ACHN (cell line): ENCODE measurements around the gene SLC26A11.

ENCODE experiments used
- DNase-seq: peaks from one replicate; pipeline ENCODE4 v3.0.0-alpha.2; 2015
- in situ Hi-C: cut with HindIII; loops from 2 replicates; pipeline ENCODE4 v1.10.0; 2017; ENCODE audit warnings: low sequenced_read_pairs, low pct_ligation_motif_present, low pct_unique_long_range_greater_than_20kb

The SLC26A11 gene

GRCh38 chr17:80220054-80220735, at the start of gene SLC26A11, which contains the start of gene SGSH:
Gene SLC26A11 (plus strand): TSS chr17:80220427. CDS start chr17:80221561, 1,134 bp downstream.
Gene SGSH (minus strand): TSS chr17:80220333. CDS start chr17:80220313, 20 bp downstream.
- peak; percentile 68 for DNase-seq
- in situ Hi-C loops, result no loop called here

GRCh38 chr17:80171681-80172080, 48.5 kb upstream of the SLC26A11 start:
- no peak for DNase-seq
- in situ Hi-C loops, result no loop called here

GRCh38 chr17:80173126-80173525, 47.1 kb upstream of the SLC26A11 start:
- DNase-seq, result no peak
- in situ Hi-C loops, result no loop called here

- no peak for DNase-seq
- in situ Hi-C loops, result no loop called here
Measured at GRCh38 chr17:80173916-80174315, 46.3 kb upstream of the SLC26A11 start.

- no peak for DNase-seq
- in situ Hi-C loops, result no loop called here
Measured at GRCh38 chr17:80176757-80177156, 43.5 kb upstream of the SLC26A11 start.

- no peak for DNase-seq
- in situ Hi-C loops, result no loop called here
Measured at GRCh38 chr17:80177986-80178595, 42.1 kb upstream of the SLC26A11 start.

- in situ Hi-C loops, result no loop called here
- DNase-seq, result no peak
Measured at GRCh38 chr17:80180192-80180591, 40.0 kb upstream of the SLC26A11 start.

GRCh38 chr17:80181431-80181830, 38.8 kb upstream of the SLC26A11 start:
- in situ Hi-C loops, result no loop called here
- DNase-seq, result no peak

- no peak for DNase-seq
- in situ Hi-C loops, result no loop called here
Measured at GRCh38 chr17:80182118-80182844, 37.9 kb upstream of the SLC26A11 start.

- DNase-seq, result no peak
Measured at GRCh38 chr17:80182845-80183223, 37.4 kb upstream of the SLC26A11 start.

GRCh38 chr17:80183581-80184422, 36.4 kb upstream of the SLC26A11 start:
- in situ Hi-C loops, result no loop called here
- DNase-seq, result no peak

More at GRCh38 chr17:80182845-80183223, 37.4 kb upstream of the SLC26A11 start:
- in situ Hi-C loops, result no loop called here

GRCh38 chr17:80184423-80184714, 35.9 kb upstream of the SLC26A11 start:
- in situ Hi-C loops, result no loop called here
- no peak for DNase-seq

GRCh38 chr17:80185968-80186367, 34.3 kb upstream of the SLC26A11 start:
- in situ Hi-C loops, result no loop called here
- no peak for DNase-seq

GRCh38 chr17:80187090-80187489, 33.1 kb upstream of the SLC26A11 start:
- in situ Hi-C loops, result no loop called here
- DNase-seq, result no peak

- in situ Hi-C loops, result no loop called here
- DNase-seq, result no peak
Measured at GRCh38 chr17:80187515-80187941, 32.7 kb upstream of the SLC26A11 start.

- in situ Hi-C loops, result no loop called here
Measured at GRCh38 chr17:80189611-80190010, 30.6 kb upstream of the SLC26A11 start.

GRCh38 chr17:80190716-80191115, 29.5 kb upstream of the SLC26A11 start:
- in situ Hi-C loops, result no loop called here
- no peak for DNase-seq

More at GRCh38 chr17:80189611-80190010, 30.6 kb upstream of the SLC26A11 start:
- DNase-seq, result no peak

- DNase-seq, result no peak
- in situ Hi-C loops, result no loop called here
Measured at GRCh38 chr17:80191192-80191591, 29.0 kb upstream of the SLC26A11 start.
